Retinal pigment epithelial cell (primary cell): Measurements from ENCODE around the gene MAPKAPK3.

ENCODE experiments used
- DNase-seq: peaks from one replicate; pipeline ENCODE4 v3.0.0-alpha.2; 2010; ENCODE audit warnings: low read depth
- H3K4me3 ChIP-seq: 2 replicates; pipeline ENCODE4 v1.5.1; 2011; ENCODE audit warnings: mild to moderate bottlenecking, low read length, control low read depth, moderate library complexity
- CTCF ChIP-seq: conservative IDR thresholded peaks from 2 replicates; pipeline ENCODE4 v1.5.1; 2011; ENCODE audit warnings: low read depth, low read length, control low read depth, inconsistent platforms

Gene MAPKAPK3

GRCh38 chr3:50630394-50630793 is 13.4 kb downstream of the MAPKAPK3 start:
- no peak for TF ChIP-seq CTCF
- no peak overlapping the region for H3K4me3 ChIP-seq
- no peak for DNase-seq

- DNase-seq: no peak
- peak; percentile 20 for TF ChIP-seq CTCF
- H3K4me3 ChIP-seq: no peak overlapping the region
These were observed 13.9 kb downstream of the MAPKAPK3 start for GRCh38 chr3:50630877-50631276.

- H3K4me3 ChIP-seq: no peak overlapping the region
- no peak for DNase-seq
These were observed 15.5 kb downstream of the MAPKAPK3 start for GRCh38 chr3:50632450-50632849.

GRCh38 chr3:50633230-50633790 is 16.4 kb downstream of the MAPKAPK3 start:
- no peak for DNase-seq
- no peak for TF ChIP-seq CTCF
- no peak overlapping the region for H3K4me3 ChIP-seq

More at GRCh38 chr3:50632450-50632849, 15.5 kb downstream of the MAPKAPK3 start:
- no peak for TF ChIP-seq CTCF

GRCh38 chr3:50635066-50635465 is 18.1 kb downstream of the MAPKAPK3 start:
- no peak for DNase-seq
- TF ChIP-seq CTCF: no peak
- no peak overlapping the region for H3K4me3 ChIP-seq

GRCh38 chr3:50637011-50637410 is 20.1 kb downstream of the MAPKAPK3 start:
- no peak overlapping the region for H3K4me3 ChIP-seq
- no peak for DNase-seq
- no peak for TF ChIP-seq CTCF

- no peak for DNase-seq
- TF ChIP-seq CTCF: no peak
- no peak overlapping the region for H3K4me3 ChIP-seq
These were observed 21.0 kb downstream of the MAPKAPK3 start for GRCh38 chr3:50637945-50638344.
